Measurements from ENCODE around the gene SSBP2.
A peak's percentile ranks its signal among the peaks of the same experiment; 100 is the strongest.

The SSBP2 gene

GRCh38 chr5:81530919-81531318, 220.0 kb downstream of the SSBP2 start:
- no peak overlapping the region for H3K4me3 ChIP-seq (ENCODE audit: low read depth in 1 of 2, low read length in 2 of 2)
- no peaks in the 10 kb centered on the region for H3K9me3 ChIP-seq (ENCODE audit: insufficient read depth, low read length, severe bottlenecking)
- peaks cover 32% of the 10 kb centered on the region for H3K4me1 ChIP-seq (ENCODE audit: insufficient read depth, low read length)
- H4K20me1 ChIP-seq (ENCODE audit: insufficient read depth, low read length) = no peaks in the 10 kb centered on the region
- no peak for TF ChIP-seq EZH2 (IDR thresholded peaks at IDR 0.05; ENCODE audit: borderline replicate concordance, low read depth, low read length, severe bottlenecking)
- TF ChIP-seq CTCF (IDR thresholded peaks at IDR 0.05; ENCODE audit: borderline replicate concordance, extremely low read depth, low read length, poor library complexity, severe bottlenecking) = no peak
- H3K79me2 ChIP-seq (ENCODE audit: insufficient read depth, low read length) = peaks cover 95% of the 10 kb centered on the region
- peaks cover 15% of the 10 kb centered on the region; the same call in 1 of the 2 replicates for H3K36me3 ChIP-seq (ENCODE audit: insufficient read depth, low read length)
- H2AFZ ChIP-seq (ENCODE audit: low read depth, low read length) = no peak overlapping the region
- DNase-seq = no peak
- H3K4me2 ChIP-seq (ENCODE audit: insufficient read depth, low read length) = no peak overlapping the region
- no peaks in the 10 kb centered on the region for H3K27me3 ChIP-seq (ENCODE audit: insufficient read depth, low read length, poor library complexity)
- H3K9ac ChIP-seq (ENCODE audit: low read depth, low read length) = no peak overlapping the region
- peak; percentile 58; the same call in 1 of the 3 replicates for ATAC-seq (ENCODE audit: insufficient read depth, low read depth)
- no peak overlapping the region for H3K27ac ChIP-seq (ENCODE audit: low read length)

GRCh38 chr5:81525690-81526089, 225.2 kb downstream of the SSBP2 start:
- Histone ChIP-seq H3K9ac (ENCODE audit: low read depth, low read length) (no peak overlapping the region), H3K36me3 (ENCODE audit: insufficient read depth, low read length) (peaks cover 9% of the 10 kb centered on the region; the same call in 1 of the 2 replicates), H4K20me1 (ENCODE audit: insufficient read depth, low read length) (no peaks in the 10 kb centered on the region), H3K27me3 (ENCODE audit: insufficient read depth, low read length, poor library complexity) (no peaks in the 10 kb centered on the region), H3K9me3 (ENCODE audit: insufficient read depth, low read length, severe bottlenecking) (no peaks in the 10 kb centered on the region), H3K4me2 (ENCODE audit: insufficient read depth, low read length) (no peak overlapping the region), H3K4me1 (ENCODE audit: insufficient read depth, low read length) (peaks cover 4% of the 10 kb centered on the region; the same call in 1 of the 2 replicates), H3K27ac (ENCODE audit: low read length) (0 out of 2 replicates have a peak overlapping the region, but pooled peaks have one; percentile 23), H3K4me3 (ENCODE audit: low read depth in 1 of 2, low read length in 2 of 2) (no peak overlapping the region), H2AFZ (ENCODE audit: low read depth, low read length) (no peak overlapping the region), H3K79me2 (ENCODE audit: insufficient read depth, low read length) (peaks cover 98% of the 10 kb centered on the region)
- TF ChIP-seq CTCF (IDR thresholded peaks at IDR 0.05; ENCODE audit: borderline replicate concordance, extremely low read depth, low read length, poor library complexity, severe bottlenecking) (no peak), EZH2 (IDR thresholded peaks at IDR 0.05; ENCODE audit: borderline replicate concordance, low read depth, low read length, severe bottlenecking) (no peak)
- ATAC-seq (ENCODE audit: insufficient read depth, low read depth) (peak; percentile 56; the same call in 2 of the 3 replicates), DNase-seq (no peak)

GRCh38 chr5:81524015-81524414, 226.9 kb downstream of the SSBP2 start:
- H3K4me2 ChIP-seq (ENCODE audit: insufficient read depth, low read length) = no peak overlapping the region
- peaks cover 19% of the 10 kb centered on the region for H3K4me1 ChIP-seq (ENCODE audit: insufficient read depth, low read length)
- no peak overlapping the region for H3K9ac ChIP-seq (ENCODE audit: low read depth, low read length)
- TF ChIP-seq EZH2 (IDR thresholded peaks at IDR 0.05; ENCODE audit: borderline replicate concordance, low read depth, low read length, severe bottlenecking) (no peak), CTCF (IDR thresholded peaks at IDR 0.05; ENCODE audit: borderline replicate concordance, extremely low read depth, low read length, poor library complexity, severe bottlenecking) (no peak)
- H3K27ac ChIP-seq (ENCODE audit: low read length) = no peak overlapping the region
- no peaks in the 10 kb centered on the region for H4K20me1 ChIP-seq (ENCODE audit: insufficient read depth, low read length)
- no peaks in the 10 kb centered on the region for H3K27me3 ChIP-seq (ENCODE audit: insufficient read depth, low read length, poor library complexity)
- H3K9me3 ChIP-seq (ENCODE audit: insufficient read depth, low read length, severe bottlenecking) = no peaks in the 10 kb centered on the region
- no peak overlapping the region for H3K4me3 ChIP-seq (ENCODE audit: low read depth in 1 of 2, low read length in 2 of 2)
- H2AFZ ChIP-seq (ENCODE audit: low read depth, low read length) = no peak overlapping the region
- H3K79me2 ChIP-seq (ENCODE audit: insufficient read depth, low read length) = peaks cover 93% of the 10 kb centered on the region
- DNase-seq (no peak), ATAC-seq (ENCODE audit: insufficient read depth, low read depth) (no peak)
- H3K36me3 ChIP-seq (ENCODE audit: insufficient read depth, low read length) = no peaks in the 10 kb centered on the region
